ENCODE data around the gene ZNF462.
"Not testable (repeated sequence)": the region's sequence is repeated elsewhere in the genome, so short reads cannot be mapped to it uniquely, and the experiment has no call there.

ZNF462 gene

DNA sequence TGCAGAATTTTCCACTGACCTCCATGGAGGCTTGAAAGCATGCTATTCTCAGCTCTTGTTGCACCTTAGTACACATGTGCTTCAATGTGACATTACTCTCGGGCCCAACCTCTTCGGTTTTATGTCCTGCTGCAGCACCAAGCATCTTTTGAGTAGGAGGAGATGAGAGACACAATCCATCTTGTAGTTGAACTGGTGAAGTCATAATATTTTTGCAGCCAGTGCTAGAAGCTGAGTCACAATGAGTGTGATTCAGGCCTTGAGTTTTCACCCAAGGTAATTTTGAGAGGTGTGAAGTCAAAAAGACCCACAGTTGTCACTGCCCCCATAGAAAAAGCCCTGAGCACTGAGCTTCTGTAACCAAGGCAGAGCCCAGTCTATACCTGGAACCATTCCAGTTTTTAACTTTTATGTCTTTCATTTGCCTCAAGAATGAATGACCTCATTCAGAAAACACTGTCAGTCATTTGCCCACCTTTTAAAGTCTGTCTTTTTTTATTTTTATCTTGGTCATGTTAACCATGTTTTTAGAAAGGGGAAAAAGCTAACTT lies 117.7 kb downstream of the ZNF462 start:
- Histone ChIP-seq H4K20me1 (ENCODE audit: insufficient read depth) (no peaks in the 10 kb centered on the region), H3K9ac (no peak overlapping the region), H3K36me3 (ENCODE audit: insufficient read depth) (no peaks in the 10 kb centered on the region)

GRCh38 chr9:106981396-106982287 lies 118.7 kb downstream of the ZNF462 start:
- H3K9ac ChIP-seq = no peak overlapping the region
- no peak overlapping the region for H3K4me2 ChIP-seq
- no peaks in the 10 kb centered on the region for H3K36me3 ChIP-seq (ENCODE audit: insufficient read depth)
- no peak overlapping the region for H3K4me3 ChIP-seq (IDR thresholded peaks at IDR 0.05; ENCODE audit: insufficient read depth, low read depth, low read length)
- no peaks in the 10 kb centered on the region for H4K20me1 ChIP-seq (ENCODE audit: insufficient read depth)
- H3K79me2 ChIP-seq (ENCODE audit: insufficient read depth, low read depth) = no peaks in the 10 kb centered on the region
- peaks cover 2% of the 10 kb centered on the region for H3K4me1 ChIP-seq (ENCODE audit: low read depth, poor library complexity, severe bottlenecking)
- H2AFZ ChIP-seq (ENCODE audit: low read depth) = no peak overlapping the region
- TF ChIP-seq, protein P1, sequence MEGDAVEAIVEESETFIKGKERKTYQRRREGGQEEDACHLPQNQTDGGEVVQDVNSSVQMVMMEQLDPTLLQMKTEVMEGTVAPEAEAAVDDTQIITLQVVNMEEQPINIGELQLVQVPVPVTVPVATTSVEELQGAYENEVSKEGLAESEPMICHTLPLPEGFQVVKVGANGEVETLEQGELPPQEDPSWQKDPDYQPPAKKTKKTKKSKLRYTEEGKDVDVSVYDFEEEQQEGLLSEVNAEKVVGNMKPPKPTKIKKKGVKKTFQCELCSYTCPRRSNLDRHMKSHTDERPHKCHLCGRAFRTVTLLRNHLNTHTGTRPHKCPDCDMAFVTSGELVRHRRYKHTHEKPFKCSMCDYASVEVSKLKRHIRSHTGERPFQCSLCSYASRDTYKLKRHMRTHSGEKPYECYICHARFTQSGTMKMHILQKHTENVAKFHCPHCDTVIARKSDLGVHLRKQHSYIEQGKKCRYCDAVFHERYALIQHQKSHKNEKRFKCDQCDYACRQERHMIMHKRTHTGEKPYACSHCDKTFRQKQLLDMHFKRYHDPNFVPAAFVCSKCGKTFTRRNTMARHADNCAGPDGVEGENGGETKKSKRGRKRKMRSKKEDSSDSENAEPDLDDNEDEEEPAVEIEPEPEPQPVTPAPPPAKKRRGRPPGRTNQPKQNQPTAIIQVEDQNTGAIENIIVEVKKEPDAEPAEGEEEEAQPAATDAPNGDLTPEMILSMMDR (conservative IDR thresholded peaks at IDR 0.05; ENCODE audit: low read depth, low read length) = no peak
- H3K27ac ChIP-seq = no peak overlapping the region
- H3K27me3 ChIP-seq (ENCODE audit: insufficient read depth, low read depth) = no peaks in the 10 kb centered on the region

More for the DNA sequence above, 117.7 kb downstream of the ZNF462 start:
- no peak overlapping the region for H3K4me3 ChIP-seq (IDR thresholded peaks at IDR 0.05; ENCODE audit: insufficient read depth, low read depth, low read length)
- TF ChIP-seq, protein P1 (conservative IDR thresholded peaks at IDR 0.05; ENCODE audit: low read depth, low read length) = no peak
- H3K4me1 ChIP-seq (ENCODE audit: low read depth, poor library complexity, severe bottlenecking) = peaks cover 2% of the 10 kb centered on the region
- H3K4me2 ChIP-seq = no peak overlapping the region
- no peak overlapping the region for H2AFZ ChIP-seq (ENCODE audit: low read depth)
- H3K79me2 ChIP-seq (ENCODE audit: insufficient read depth, low read depth) = no peaks in the 10 kb centered on the region
- no peak overlapping the region for H3K27ac ChIP-seq
- no peaks in the 10 kb centered on the region for H3K27me3 ChIP-seq (ENCODE audit: insufficient read depth, low read depth)

DNA sequence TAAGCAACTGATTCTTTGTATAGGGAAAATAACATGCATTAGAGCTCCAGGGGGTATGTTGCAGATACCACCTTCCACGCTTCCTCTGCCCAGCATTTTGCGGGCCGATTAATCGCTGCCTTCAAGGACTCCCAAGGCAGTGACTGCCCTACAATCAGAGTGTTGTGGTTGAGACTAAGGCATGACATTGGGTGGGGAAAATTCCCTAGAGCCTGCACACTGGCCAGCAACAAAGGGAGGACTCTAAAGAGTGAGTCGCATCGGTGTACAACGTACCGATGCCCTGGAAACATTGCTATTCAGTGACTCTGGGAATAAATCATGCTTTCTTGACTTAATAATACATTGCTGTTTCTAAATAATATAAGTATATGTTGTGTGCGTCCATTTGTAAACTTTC lies 119.7 kb downstream of the ZNF462 start:
- Histone ChIP-seq H3K4me1 (ENCODE audit: low read depth, poor library complexity, severe bottlenecking) (peaks cover 2% of the 10 kb centered on the region), H3K4me3 (IDR thresholded peaks at IDR 0.05; ENCODE audit: insufficient read depth, low read depth, low read length) (no peak overlapping the region), H3K27ac (no peak overlapping the region), H3K9ac (no peak overlapping the region), H3K79me2 (ENCODE audit: insufficient read depth, low read depth) (no peaks in the 10 kb centered on the region), H2AFZ (ENCODE audit: low read depth) (no peak overlapping the region), H3K36me3 (ENCODE audit: insufficient read depth) (no peaks in the 10 kb centered on the region), H4K20me1 (ENCODE audit: insufficient read depth) (no peaks in the 10 kb centered on the region), H3K27me3 (ENCODE audit: insufficient read depth, low read depth) (no peaks in the 10 kb centered on the region), H3K4me2 (no peak overlapping the region)
- TF ChIP-seq, protein P1 (conservative IDR thresholded peaks at IDR 0.05; ENCODE audit: low read depth, low read length) = no peak

DNA sequence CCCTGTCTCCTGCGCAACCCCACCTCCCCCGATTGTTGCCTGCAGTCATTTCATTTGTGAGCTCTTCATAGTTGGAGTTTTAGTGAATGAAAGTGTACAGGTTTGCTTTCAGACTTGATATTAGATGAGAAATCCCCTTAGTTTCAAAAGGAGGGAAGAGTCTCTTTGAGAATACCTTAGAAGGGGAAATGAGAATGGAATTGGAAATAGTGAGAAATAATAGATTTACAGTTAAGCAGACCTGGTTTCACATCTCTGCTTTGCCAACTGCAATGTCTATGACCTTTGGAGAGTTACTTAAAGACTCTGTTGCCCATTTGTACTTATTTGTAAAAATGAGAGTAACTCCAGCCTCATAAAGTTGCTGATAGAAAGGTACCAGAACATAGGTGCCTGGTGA lies 120.4 kb downstream of the ZNF462 start:
- Histone ChIP-seq H3K9ac (no peak overlapping the region), H3K4me3 (IDR thresholded peaks at IDR 0.05; ENCODE audit: insufficient read depth, low read depth, low read length) (no peak overlapping the region)
- TF ChIP-seq, protein P1 (conservative IDR thresholded peaks at IDR 0.05; ENCODE audit: low read depth, low read length) = no peak

GRCh38 chr9:106989904-106990303 lies 126.9 kb downstream of the ZNF462 start:
- not testable (repeated sequence) for H3K79me2 ChIP-seq (ENCODE audit: insufficient read depth, low read depth); H3K4me2 ChIP-seq; H3K36me3 ChIP-seq (ENCODE audit: insufficient read depth); H4K20me1 ChIP-seq (ENCODE audit: insufficient read depth); H3K27me3 ChIP-seq (ENCODE audit: insufficient read depth, low read depth); H3K27ac ChIP-seq; H3K4me1 ChIP-seq (ENCODE audit: low read depth, poor library complexity, severe bottlenecking); H3K4me3 ChIP-seq (IDR thresholded peaks at IDR 0.05; ENCODE audit: insufficient read depth, low read depth, low read length); H2AFZ ChIP-seq (ENCODE audit: low read depth); H3K9ac ChIP-seq

More for the DNA sequence above, 120.4 kb downstream of the ZNF462 start:
- Histone ChIP-seq H3K4me1 (ENCODE audit: low read depth, poor library complexity, severe bottlenecking) (peaks cover 2% of the 10 kb centered on the region), H3K27me3 (ENCODE audit: insufficient read depth, low read depth) (no peaks in the 10 kb centered on the region), H3K4me2 (no peak overlapping the region), H3K27ac (no peak overlapping the region), H3K36me3 (ENCODE audit: insufficient read depth) (no peaks in the 10 kb centered on the region), H2AFZ (ENCODE audit: low read depth) (no peak overlapping the region), H4K20me1 (ENCODE audit: insufficient read depth) (no peaks in the 10 kb centered on the region), H3K79me2 (ENCODE audit: insufficient read depth, low read depth) (no peaks in the 10 kb centered on the region)
